DOHH2 (cell line): ENCODE data around the gene EZH1.
"Not testable (repeated sequence)": the region's sequence is repeated elsewhere in the genome, so short reads cannot be mapped to it uniquely, and the experiment has no call there.

Experiments
- H3F3A ChIP-seq: fragments of 200-600 bp; sonication (generic), shearing (Covaris generic); 2 replicates; pipeline ENCODE4 v1.6.0; 2016; ENCODE audit warnings: antibody characterized with exemption, mild to moderate bottlenecking; ENCODE audit not compliant: control insufficient read depth, insufficient read depth
- H3K27ac ChIP-seq: fragments of 200-600 bp; sonication (generic); 2 replicates; pipeline ENCODE4 v1.5.1; 2014; ENCODE audit warnings: low read depth, mild to moderate bottlenecking, low read length, moderate library complexity
- H3K27me3 ChIP-seq: fragments of 200-600 bp; sonication (generic); 2 replicates; pipeline ENCODE4 v1.6.1; 2014; ENCODE audit warnings: mild to moderate bottlenecking, low read length, mixed read lengths; ENCODE audit not compliant: control insufficient read depth
- H3K36me3 ChIP-seq: fragments of 200-600 bp; sonication (generic); 2 replicates; pipeline ENCODE4 v1.6.1; 2014; ENCODE audit warnings: mild to moderate bottlenecking, low read length, moderate library complexity, mixed read lengths; ENCODE audit not compliant: control insufficient read depth
- H3K4me1 ChIP-seq: fragments of 200-600 bp; sonication (generic); 2 replicates; pipeline ENCODE4 v1.6.1; 2014; ENCODE audit warnings: mild to moderate bottlenecking, low read length, mixed read lengths; ENCODE audit not compliant: control insufficient read depth
- H3K4me2 ChIP-seq: fragments of 200-600 bp; sonication (generic); 2 replicates; pipeline ENCODE4 v1.6.0; 2014; ENCODE audit warnings: mild to moderate bottlenecking, low read length, moderate library complexity
- H3K4me3 ChIP-seq: fragments of 200-600 bp; sonication (generic); 2 replicates; pipeline ENCODE4 v1.5.1; 2014; ENCODE audit warnings: mild to moderate bottlenecking, low read length, mixed read lengths
- H3K79me2 ChIP-seq: fragments of 200-600 bp; sonication (generic); 2 replicates; pipeline ENCODE4 v1.6.1; 2014; ENCODE audit warnings: mild to moderate bottlenecking, low read length, mixed read lengths; ENCODE audit not compliant: control insufficient read depth
- H3K9me2 ChIP-seq: fragments of 200-600 bp; sonication (generic); replicated peaks from 2 replicates; pipeline ENCODE4 v1.6.1; 2014; ENCODE audit warnings: mild to moderate bottlenecking, low read length, mixed read lengths; ENCODE audit not compliant: control insufficient read depth
- H3K9me3 ChIP-seq: fragments of 200-600 bp; sonication (generic); 2 replicates; pipeline ENCODE4 v1.6.1; 2014; ENCODE audit warnings: antibody characterized with exemption, low read length, mixed read lengths; ENCODE audit not compliant: control insufficient read depth, insufficient read depth
- H4K20me1 ChIP-seq: fragments of 200-600 bp; sonication (generic); 2 replicates; pipeline ENCODE4 v1.6.0; 2014; ENCODE audit warnings: low read depth, mild to moderate bottlenecking, antibody characterized with exemption, low read length, moderate library complexity; ENCODE audit not compliant: control insufficient read depth, insufficient read depth
- CTCF ChIP-seq: fragments of 200-600 bp; sonication (generic); IDR thresholded peaks from one replicate; pipeline ENCODE4 v1.5.1; 2014; ENCODE audit warnings: antibody characterized with exemption, mild to moderate bottlenecking, low read depth, low read length; ENCODE audit not compliant: poor library complexity, severe bottlenecking
- EZH2phosphoT487 ChIP-seq: fragments of 200-600 bp; sonication (generic); IDR thresholded peaks from 2 replicates; pipeline ENCODE4 v1.6.1; 2017; ENCODE audit warnings: borderline replicate concordance, mild to moderate bottlenecking, antibody characterized with exemption, low read length, moderate library complexity, mixed read lengths

EZH1 gene

GRCh38 chr17:42774066-42774745 lies 29.4 kb upstream of the EZH1 start:
- TF ChIP-seq EZH2phosphoT487: no peak
- no peak for TF ChIP-seq CTCF
- Histone ChIP-seq H3K4me3 (peak overlapping the region; percentile 89), H3F3A (no peaks in the 10 kb centered on the region; the same call in 1 of the 2 replicates), H3K27ac (no peak overlapping the region), H4K20me1 (no peaks in the 10 kb centered on the region), H3K79me2 (peaks cover 14% of the 10 kb centered on the region), H3K9me3 (no peaks in the 10 kb centered on the region), H3K36me3 (peaks cover 32% of the 10 kb centered on the region), H3K9me2 (no peaks in the 10 kb centered on the region), H3K27me3 (no peaks in the 10 kb centered on the region), H3K4me1 (peaks cover 14% of the 10 kb centered on the region), H3K4me2 (peak overlapping the region; percentile 83)

- Histone ChIP-seq H3K36me3 (peaks cover 26% of the 10 kb centered on the region), H3K4me2 (peak within 1 kb of the TSS; percentile 83), H3K9me2 (no peaks in the 10 kb centered on the region), H3K4me1 (peaks cover 14% of the 10 kb centered on the region), H3K79me2 (peaks cover 14% of the 10 kb centered on the region), H3K4me3 (peak within 1 kb of the TSS; percentile 89), H4K20me1 (no peaks in the 10 kb centered on the region), H3K9me3 (no peaks in the 10 kb centered on the region), H3F3A (no peaks in the 10 kb centered on the region), H3K27ac (0 out of 2 replicates have a peak within 1 kb of the TSS, but pooled peaks have one; percentile 8), H3K27me3 (no peaks in the 10 kb centered on the region)
- no peak for TF ChIP-seq EZH2phosphoT487
- TF ChIP-seq CTCF: peak; percentile 12
Measured at GRCh38 chr17:42773290-42774035, 28.6 kb upstream of the EZH1 start, which contains the start of gene VPS25. Gene VPS25, plus strand, starts transcription at chr17:42773449. Its CDS starts 27 bp downstream, at chr17:42773476.

GRCh38 chr17:42772945-42773289 lies 28.1 kb upstream of the EZH1 start:
- TF ChIP-seq EZH2phosphoT487: no peak
- no peak for TF ChIP-seq CTCF
- Histone ChIP-seq H3K9me2 (no peaks in the 10 kb centered on the region), H3K4me2 (peak overlapping the region; percentile 83), H3K9me3 (no peaks in the 10 kb centered on the region), H3K27me3 (no peaks in the 10 kb centered on the region), H3K4me1 (peaks cover 14% of the 10 kb centered on the region), H3K4me3 (peak overlapping the region; percentile 89), H3K79me2 (peaks cover 14% of the 10 kb centered on the region), H4K20me1 (no peaks in the 10 kb centered on the region), H3K27ac (no peak overlapping the region), H3F3A (no peaks in the 10 kb centered on the region), H3K36me3 (peaks cover 24% of the 10 kb centered on the region)

- H3K79me2 ChIP-seq: peaks cover 14% of the 10 kb centered on the region
Measured at GRCh38 chr17:42769964-42770363, 25.1 kb upstream of the EZH1 start.

GRCh38 chr17:42768006-42768405 lies 23.2 kb upstream of the EZH1 start:
- H3K4me1 ChIP-seq: peaks cover 12% of the 10 kb centered on the region
- H3K9me2 ChIP-seq, H3K36me3 ChIP-seq, H4K20me1 ChIP-seq, H3K79me2 ChIP-seq, H3K27me3 ChIP-seq, H3K4me2 ChIP-seq, H3K27ac ChIP-seq, H3K4me3 ChIP-seq, H3F3A ChIP-seq, H3K9me3 ChIP-seq: not testable (repeated sequence)

More at GRCh38 chr17:42769964-42770363, 25.1 kb upstream of the EZH1 start:
- not testable (repeated sequence) for H3K9me2 ChIP-seq, H3K36me3 ChIP-seq, H4K20me1 ChIP-seq, H3K4me2 ChIP-seq, H3K27me3 ChIP-seq, H3K27ac ChIP-seq, H3K4me3 ChIP-seq, H3K9me3 ChIP-seq, H3F3A ChIP-seq
- H3K4me1 ChIP-seq: peaks cover 14% of the 10 kb centered on the region
